Activated naive CD4-positive, alpha-beta T cell treated with anti-CD3 and anti-CD28 coated beads, Interleukin-2, amount 10 ng/mL, durations not matched to agents 5 hours and 36 hours (primary cell): ENCODE measurements around the gene EIF1AX. TPM values are rescaled to one million over a fixed set of nuclear protein-coding genes. Genes with fewer than 3 reads are reported as not detected.

Experiments used
- total RNA-seq, 2 experiments: library from RNA; stranded (reverse); gene quantifications; one replicate each; pipeline ENCODE4 v1.2.3, GENCODE V29; 2021

Gene EIF1AX
- total RNA-seq, result 10 to 100 TPM; 51.2 to 54.9 TPM

DNA sequence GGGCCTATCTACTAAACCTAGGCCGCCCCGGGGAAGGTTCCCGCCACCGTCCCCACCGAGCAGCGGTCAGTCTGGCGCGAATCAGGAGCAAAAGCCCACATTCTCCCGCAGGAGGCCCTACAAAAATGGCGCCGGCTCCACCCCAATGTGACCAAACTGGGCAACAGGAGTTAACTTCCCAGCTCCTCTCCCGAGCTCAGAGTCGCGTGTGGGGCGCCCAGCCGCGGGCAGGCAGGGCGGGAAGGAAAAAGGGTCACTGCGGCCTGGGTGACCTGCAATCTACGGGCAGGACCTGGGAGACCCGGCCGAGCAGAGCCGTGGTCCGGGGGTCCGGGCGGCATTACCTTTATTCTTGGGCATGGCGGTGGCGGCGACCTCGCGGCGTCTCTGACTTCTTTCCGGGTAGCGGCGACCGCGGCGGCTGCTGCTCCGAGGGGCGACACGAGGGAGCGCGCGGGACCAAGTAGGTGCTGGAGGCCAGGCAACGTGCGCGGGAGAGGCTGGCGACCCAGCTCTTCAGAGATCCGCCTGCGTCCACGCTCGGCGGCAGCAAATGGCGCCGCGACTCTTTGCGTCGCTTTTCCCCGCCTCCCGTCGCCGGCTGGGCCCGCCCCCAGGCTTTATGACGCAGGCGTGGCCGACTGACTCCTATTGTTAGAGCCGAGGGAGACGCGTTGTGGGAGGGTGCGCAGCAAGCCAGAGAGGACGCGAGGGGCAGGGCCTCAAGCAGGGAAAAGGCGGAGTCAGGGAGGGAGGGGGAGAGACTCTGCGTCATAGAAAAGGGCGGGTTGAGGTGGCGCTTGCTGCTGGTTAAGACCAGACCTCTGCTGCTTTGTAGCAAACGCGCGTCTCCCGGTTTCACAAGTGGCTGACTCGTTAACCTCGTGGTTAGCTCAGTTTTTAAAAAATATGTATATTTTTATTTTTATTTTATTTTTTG, at the start of gene EIF1AX:
Gene EIF1AX (minus strand): TSS at position 558 of the 940 bp plus-strand sequence. CDS start 198 bp downstream, at position 360.

DNA sequence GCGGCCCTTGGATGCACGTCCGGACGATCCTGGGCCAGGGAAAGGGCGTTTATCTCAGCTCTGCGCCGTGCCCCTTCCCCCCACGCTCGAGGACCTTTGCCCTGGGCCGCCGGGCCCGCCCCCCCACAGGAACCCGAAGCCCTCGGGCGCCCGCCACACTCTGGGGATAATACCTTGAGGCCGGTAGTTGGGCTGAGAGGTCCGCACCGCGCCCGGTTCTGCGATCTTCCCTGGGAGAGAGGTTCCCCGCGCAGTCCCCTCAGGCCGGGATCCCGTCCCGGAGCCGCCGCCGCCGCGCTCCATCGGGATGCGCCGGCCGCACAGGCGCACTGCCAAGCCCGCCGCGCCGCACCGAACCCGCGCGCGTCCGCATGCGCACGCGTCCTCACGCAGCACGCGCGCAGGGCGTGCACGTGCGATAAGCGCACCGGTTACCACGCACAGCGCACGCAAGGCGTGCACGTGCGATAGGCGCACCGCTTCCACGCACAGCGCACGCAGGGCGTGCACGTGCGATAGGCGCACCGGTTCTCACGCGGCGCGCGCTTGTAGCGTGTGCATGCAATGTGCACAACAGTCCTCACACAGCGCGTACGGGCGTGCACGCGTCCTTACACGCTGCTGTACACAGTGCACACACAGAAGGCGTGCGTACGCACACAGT, 24.9 kb downstream of the EIF1AX start, which contains the start of gene MAP7D2:
Gene MAP7D2 (minus strand): TSS at position 331 of the 664 bp plus-strand sequence. CDS start 28 bp downstream, at position 303.

Other genes with a start within 250 kb of the EIF1AX start
- gene BCLAF3, start 150.8 kb downstream of the EIF1AX start, total RNA-seq, result 1 to 10 TPM; 8.5 to 9.9 TPM
- under 1 TPM; 0.15 to 0.17 TPM for gene MAP7D2, start 24.9 kb downstream of the EIF1AX start, total RNA-seq
- gene RPS6KA3, start 125.1 kb upstream of the EIF1AX start, total RNA-seq, result 10 to 100 TPM; 63.8 to 66.9 TPM